Stomach (tissue), 9 donors: Measurements from ENCODE around the gene CACNA2D4. TPM values are rescaled to one million over a fixed set of nuclear protein-coding genes. Genes with fewer than 3 reads are reported as not detected.
"Not testable (repeated sequence)": the region's sequence is repeated elsewhere in the genome, so short reads cannot be mapped to it uniquely, and the experiment has no call there.

Source experiments
- DNase-seq, 2 donors: peaks; one replicate each; pipeline versions ENCODE4 v3.0.0 to v3.0.0-alpha.2; 2013 to 2019
- H3K27ac ChIP-seq, 5 donors: fragments of 200-600 bp in 4 of 5; sonication (generic) in 4 of 5; one replicate each; pipeline ENCODE4 v1.5.1; 2013 to 2019; ENCODE audit warnings: mild to moderate bottlenecking in 1 of 5, moderate library complexity in 1 of 5
- H3K27me3 ChIP-seq, 3 donors: fragments of 200-600 bp; sonication (generic); one replicate each; pipeline ENCODE4 v1.5.1; 2017 to 2019; ENCODE audit warnings: mixed run types in 1 of 3
- H3K36me3 ChIP-seq, 4 donors: fragments of 200-600 bp; sonication (generic); 1 replicate in 3 of 4; 2 replicates in 1 of 4; pipeline ENCODE4 v1.5.1; 2016 to 2019
- H3K4me1 ChIP-seq, 4 donors: fragments of 200-600 bp; sonication (generic); one replicate each; pipeline ENCODE4 v1.5.1; 2016 to 2019
- H3K4me3 ChIP-seq, 4 donors: fragments of 200-600 bp; sonication (generic) in 3 of 4; one replicate each; pipeline ENCODE4 v1.5.1; 2016 to 2019; ENCODE audit warnings: mild to moderate bottlenecking in 1 of 4
- H3K9me3 ChIP-seq, 4 donors: fragments of 200-600 bp; sonication (generic); one replicate each; pipeline ENCODE4 v1.5.1; 2016 to 2019
- EP300 ChIP-seq: sonication (generic); formaldehyde crosslinking; IDR thresholded peaks from one replicate; pipeline ENCODE4 v1.6.1; 2017; ENCODE audit warnings: antibody characterized with exemption
- POLR2A ChIP-seq, 4 donors: fragments of 450-650 bp; IDR thresholded peaks; one replicate each; pipeline ENCODE4 v1.6.1; 2016; ENCODE audit warnings: antibody characterized with exemption in 4 of 4, control low read depth in 2 of 4, mild to moderate bottlenecking in 1 of 4, moderate library complexity in 1 of 4
- POLR2AphosphoS5 ChIP-seq, 3 donors: sonication (generic); formaldehyde crosslinking; IDR thresholded peaks; one replicate each; pipeline ENCODE4 v1.6.1; 2016; ENCODE audit warnings: antibody characterized with exemption in 3 of 3
- WGBS, 5 donors: extraction: QIAGEN DNeasy Blood & Tissue Kit in 3 of 5; methylation state at CpG; one replicate each; pipeline versions ENCODE4 v1.1.5 to v1.1.7; 2013 to 2018; 5-methylcytosine and 5-hydroxymethylcytosine counted together
- intact Hi-C: fragments of 100-400 bp; cut with DNase I; formaldehyde crosslinking; loops from one replicate; pipeline ENCODE4 v1.15.1; 2023; ENCODE audit warnings: low total_unique reads
- polyA plus RNA-seq, 3 donors: library from polyadenylated mRNA; stranded (reverse); fragments of 200-250 nt; gene quantifications; one replicate each; pipeline ENCODE4 v1.2.3, GENCODE V29; 2013
- total RNA-seq, 5 donors: library from RNA; depleted of rRNA; stranded (reverse); fragments of >200 nt; gene quantifications; one replicate each; pipeline versions ENCODE4 v1.1.0 to v1.2.3, GENCODE V29; 2014 to 2016
- TF ChIP-seq, protein P1 (sequence below), 7 experiments: fragments of 450-650 bp in 4 of 7; fragments of 200-600 bp in 3 of 7; sonication (generic) in 3 of 7; IDR thresholded peaks; one replicate each; pipeline ENCODE4 v1.5.1; 2016 to 2019; ENCODE audit warnings: antibody characterized with exemption in 7 of 7, control low read depth in 2 of 7, mild to moderate bottlenecking in 1 of 7
- donor health status: healthy with polysubstance abuse.
- donor health status: Bipolar disorder and iron deficiency.
- donor health status: healthy.

Gene CACNA2D4
- total and polyA plus RNA-seq, 8 donors: 0.58 to 3.5 (median 1.8) TPM; not detected in 1

DNA sequence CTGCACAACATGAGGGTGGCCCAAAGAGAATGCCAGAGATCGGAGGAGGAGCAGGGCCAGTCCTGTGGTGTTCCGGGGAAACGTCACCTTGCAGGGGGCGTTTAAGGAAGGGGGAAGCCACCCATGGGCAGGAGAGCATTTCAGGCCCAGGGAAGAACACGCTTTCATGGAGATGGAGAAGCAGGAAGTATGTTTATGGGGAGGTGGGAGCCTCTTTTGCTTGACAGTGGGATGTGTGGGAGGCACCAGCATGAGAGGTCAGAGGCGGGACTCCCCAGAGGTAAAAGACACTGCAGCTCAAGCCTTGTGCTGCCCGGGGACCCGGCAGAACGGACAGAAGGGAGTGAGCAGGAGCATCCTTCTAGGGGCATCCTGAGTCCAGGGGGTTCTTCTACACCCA lies 99.4 kb downstream of the CACNA2D4 start:
- Histone ChIP-seq H3K36me3 (no peaks in the 10 kb centered on the region), H3K4me3 (no peak overlapping the region), H3K9me3 (no peaks in the 10 kb centered on the region), H3K4me1 (peaks cover 0 to 13% (median 4%) of the 10 kb centered on the region in 4 donors), H3K27ac (no peak overlapping the region), H3K27me3 (peaks cover 10 to 60% (median 34%) of the 10 kb centered on the region in 3 donors)
- intact Hi-C loops: no loop called here
- TF ChIP-seq, protein P1, sequence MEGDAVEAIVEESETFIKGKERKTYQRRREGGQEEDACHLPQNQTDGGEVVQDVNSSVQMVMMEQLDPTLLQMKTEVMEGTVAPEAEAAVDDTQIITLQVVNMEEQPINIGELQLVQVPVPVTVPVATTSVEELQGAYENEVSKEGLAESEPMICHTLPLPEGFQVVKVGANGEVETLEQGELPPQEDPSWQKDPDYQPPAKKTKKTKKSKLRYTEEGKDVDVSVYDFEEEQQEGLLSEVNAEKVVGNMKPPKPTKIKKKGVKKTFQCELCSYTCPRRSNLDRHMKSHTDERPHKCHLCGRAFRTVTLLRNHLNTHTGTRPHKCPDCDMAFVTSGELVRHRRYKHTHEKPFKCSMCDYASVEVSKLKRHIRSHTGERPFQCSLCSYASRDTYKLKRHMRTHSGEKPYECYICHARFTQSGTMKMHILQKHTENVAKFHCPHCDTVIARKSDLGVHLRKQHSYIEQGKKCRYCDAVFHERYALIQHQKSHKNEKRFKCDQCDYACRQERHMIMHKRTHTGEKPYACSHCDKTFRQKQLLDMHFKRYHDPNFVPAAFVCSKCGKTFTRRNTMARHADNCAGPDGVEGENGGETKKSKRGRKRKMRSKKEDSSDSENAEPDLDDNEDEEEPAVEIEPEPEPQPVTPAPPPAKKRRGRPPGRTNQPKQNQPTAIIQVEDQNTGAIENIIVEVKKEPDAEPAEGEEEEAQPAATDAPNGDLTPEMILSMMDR (IDR thresholded peaks at IDR 0.05): no peak
- TF ChIP-seq EP300 (no peak), POLR2A (IDR thresholded peaks at IDR 0.05) (no peak), POLR2AphosphoS5 (IDR thresholded peaks at IDR 0.05) (no peak)
- DNase-seq: no peak
- 64 to 72% (median 68%) methylated on average over 9 of the region's 9 CpGs for WGBS, 5 donors

DNA sequence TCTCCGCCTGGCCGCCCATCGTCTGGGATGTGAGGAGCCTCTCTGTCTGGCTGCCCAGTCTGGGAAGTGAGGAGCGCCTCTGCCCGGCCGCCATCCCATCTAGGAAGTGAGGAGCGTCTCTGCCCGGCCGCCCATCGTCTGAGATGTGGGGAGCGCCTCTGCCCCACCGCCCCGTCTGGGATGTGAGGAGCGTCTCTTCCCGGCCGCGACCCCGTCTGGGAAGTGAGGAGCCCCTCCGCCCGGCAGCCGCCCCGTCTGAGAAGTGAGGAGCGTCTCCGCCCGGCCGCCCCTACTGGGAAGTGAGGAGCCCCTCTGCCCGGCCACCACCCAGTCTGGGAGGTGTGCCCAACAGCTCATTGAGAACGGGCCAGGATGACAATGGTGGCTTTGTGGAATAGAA lies 100.5 kb downstream of the CACNA2D4 start:
- Histone ChIP-seq H3K4me1 (peaks cover 0 to 19% (median 4%) of the 10 kb centered on the region in 4 donors), H3K27me3 (peaks cover 10 to 49% (median 31%) of the 10 kb centered on the region in 3 donors)
- intact Hi-C loops, DNase-seq, H3K9me3 ChIP-seq, H3K36me3 ChIP-seq, H3K27ac ChIP-seq, H3K4me3 ChIP-seq: not testable (repeated sequence)
- WGBS, 5 donors: 91 to 94% (median 92%) methylated on average over 21 to 28 of the region's 28 CpGs

DNA sequence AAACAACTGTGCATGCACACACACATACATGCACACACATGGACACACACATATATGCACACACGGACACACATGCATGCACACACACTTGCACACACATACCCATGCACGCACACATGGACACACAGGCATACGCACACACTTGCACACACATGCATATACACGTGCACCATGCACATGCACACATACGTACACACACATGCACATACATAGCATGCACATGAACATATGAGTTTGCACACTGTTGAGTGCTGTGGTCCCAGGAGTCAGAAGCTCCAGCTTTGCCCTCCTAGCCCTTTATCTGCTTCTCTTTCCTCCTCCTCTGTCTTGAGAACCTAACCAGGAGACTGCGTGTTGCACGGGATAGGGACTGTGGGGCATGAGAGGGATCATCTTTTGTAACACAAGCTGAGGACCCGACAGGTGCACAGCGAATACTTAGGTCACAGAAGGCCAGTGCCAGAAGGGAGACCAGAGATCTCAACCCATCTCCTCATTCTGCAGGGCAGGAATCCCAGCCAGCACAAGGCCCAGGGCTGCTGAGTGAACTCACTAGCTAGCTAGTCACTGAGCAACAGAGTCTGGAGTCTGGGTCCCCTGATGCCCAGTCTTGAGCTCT lies 101.6 kb downstream of the CACNA2D4 start:
- WGBS, 5 donors: 89 to 95% (median 94%) methylated on average over 7 to 9 of the region's 9 CpGs
- Histone ChIP-seq H3K27me3 (peaks cover 9 to 38% (median 20%) of the 10 kb centered on the region in 3 donors), H3K9me3 (no peaks in the 10 kb centered on the region), H3K4me1 (peaks cover 0 to 23% (median 4%) of the 10 kb centered on the region in 4 donors), H3K36me3 (no peaks in the 10 kb centered on the region), H3K27ac (no peak overlapping the region), H3K4me3 (no peak overlapping the region)
- intact Hi-C loops: no loop called here
- TF ChIP-seq POLR2A (IDR thresholded peaks at IDR 0.05) (no peak), EP300 (no peak), POLR2AphosphoS5 (IDR thresholded peaks at IDR 0.05) (no peak)
- TF ChIP-seq, protein P1 (IDR thresholded peaks at IDR 0.05): no peak
- no peak for DNase-seq

DNA sequence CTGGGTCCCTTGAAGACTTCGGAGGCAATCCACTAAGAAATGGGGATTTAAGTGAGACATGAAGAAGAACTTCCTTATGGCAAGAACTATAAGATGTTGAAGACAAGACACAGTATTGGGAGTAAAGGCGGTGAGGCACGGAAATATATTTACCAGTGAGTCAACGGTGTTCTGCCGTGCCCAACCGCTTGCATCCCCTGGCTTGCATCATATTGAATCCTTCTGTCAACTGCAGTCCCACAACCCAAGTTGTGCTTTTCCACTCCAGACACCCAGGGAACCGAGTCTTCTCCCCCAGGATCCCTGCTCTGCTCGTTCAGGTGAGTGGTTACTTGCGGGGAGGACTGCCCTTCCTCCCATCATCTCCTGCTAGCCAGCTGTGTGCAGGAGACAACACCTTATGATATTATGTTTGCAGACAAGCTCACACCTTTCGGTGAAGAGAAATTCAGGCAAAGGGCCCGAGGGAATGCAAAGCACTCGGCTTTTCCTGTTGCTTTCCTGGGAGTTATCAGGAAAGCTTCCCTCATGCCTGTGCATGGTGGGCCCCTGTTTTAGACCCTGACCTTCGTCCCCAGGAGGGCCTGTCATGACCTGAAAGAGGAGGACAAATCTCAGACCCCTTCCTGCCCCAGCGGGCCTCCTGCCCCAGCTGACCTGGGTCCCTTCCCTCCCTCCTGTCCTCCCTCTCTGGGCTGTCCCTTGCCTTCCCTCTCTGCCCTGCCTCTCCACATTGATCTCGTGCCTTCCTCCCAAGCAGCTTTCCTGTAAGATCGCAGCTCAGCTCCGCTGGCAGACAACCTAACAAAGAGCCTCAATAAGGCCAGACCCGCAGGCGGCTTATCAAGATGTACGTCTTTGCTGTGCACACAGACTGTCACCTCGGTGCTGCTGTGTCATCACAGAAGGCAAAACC lies 102.4 kb downstream of the CACNA2D4 start:
- WGBS, 5 donors: 43 to 52% (median 47%) methylated on average over 21 of the region's 21 CpGs
- H3K27ac ChIP-seq: no peak overlapping the region
- intact Hi-C loops: no loop called here

More for the DNA sequence above, 102.4 kb downstream of the CACNA2D4 start:
- H3K9me3 ChIP-seq: no peaks in the 10 kb centered on the region
- H3K4me3 ChIP-seq: no peak overlapping the region
- H3K27me3 ChIP-seq: peaks cover 1 to 30% (median 12%) of the 10 kb centered on the region in 3 donors
- DNase-seq: no peak
- TF ChIP-seq EP300: no peak
- no peak for TF ChIP-seq POLR2AphosphoS5 (IDR thresholded peaks at IDR 0.05)
- TF ChIP-seq, protein P1 (IDR thresholded peaks at IDR 0.05): no peak
- no peak for TF ChIP-seq POLR2A (IDR thresholded peaks at IDR 0.05)
- no peaks in the 10 kb centered on the region for H3K36me3 ChIP-seq
- peaks cover 0 to 28% (median 4%) of the 10 kb centered on the region in 4 donors for H3K4me1 ChIP-seq
